ENCODE measurements around the gene ROR1. TPM values are rescaled to one million over a fixed set of nuclear protein-coding genes. Genes with fewer than 3 reads are reported as not detected.

Gene ROR1
- total RNA-seq, 1 experiment from 2014 or later: 56.3 TPM

- Mint-ChIP-seq H3K4me3 (no peak overlapping the region), H3K4me1 (peaks cover 87% of the 10 kb centered on the region), H3K36me3 (no peaks in the 10 kb centered on the region), H3K27me3 (ENCODE audit: low read depth) (no peaks in the 10 kb centered on the region), H3K27ac (no peak overlapping the region), H3K9me3 (no peaks in the 10 kb centered on the region)
- ATAC-seq (no peak), DNase-seq (ENCODE audit: low spot score) (no peak)
- TF ChIP-seq NR3C1 (CRISPR knock-in tag; conservative IDR thresholded peaks at IDR 0.05; ENCODE audit: low read depth) (no peak), SMAD3 (CRISPR knock-in tag; IDR thresholded peaks at IDR 0.05; ENCODE audit: borderline replicate concordance) (no peak), GABPB1 (CRISPR knock-in tag; IDR thresholded peaks at IDR 0.05) (no peak)
- TF ChIP-seq, protein P1, sequence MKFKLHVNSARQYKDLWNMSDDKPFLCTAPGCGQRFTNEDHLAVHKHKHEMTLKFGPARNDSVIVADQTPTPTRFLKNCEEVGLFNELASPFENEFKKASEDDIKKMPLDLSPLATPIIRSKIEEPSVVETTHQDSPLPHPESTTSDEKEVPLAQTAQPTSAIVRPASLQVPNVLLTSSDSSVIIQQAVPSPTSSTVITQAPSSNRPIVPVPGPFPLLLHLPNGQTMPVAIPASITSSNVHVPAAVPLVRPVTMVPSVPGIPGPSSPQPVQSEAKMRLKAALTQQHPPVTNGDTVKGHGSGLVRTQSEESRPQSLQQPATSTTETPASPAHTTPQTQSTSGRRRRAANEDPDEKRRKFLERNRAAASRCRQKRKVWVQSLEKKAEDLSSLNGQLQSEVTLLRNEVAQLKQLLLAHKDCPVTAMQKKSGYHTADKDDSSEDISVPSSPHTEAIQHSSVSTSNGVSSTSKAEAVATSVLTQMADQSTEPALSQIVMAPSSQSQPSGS (CRISPR knock-in tag; IDR thresholded peaks at IDR 0.05; ENCODE audit: borderline replicate concordance, low read depth): no peak
- TF ChIP-seq, protein P2, sequence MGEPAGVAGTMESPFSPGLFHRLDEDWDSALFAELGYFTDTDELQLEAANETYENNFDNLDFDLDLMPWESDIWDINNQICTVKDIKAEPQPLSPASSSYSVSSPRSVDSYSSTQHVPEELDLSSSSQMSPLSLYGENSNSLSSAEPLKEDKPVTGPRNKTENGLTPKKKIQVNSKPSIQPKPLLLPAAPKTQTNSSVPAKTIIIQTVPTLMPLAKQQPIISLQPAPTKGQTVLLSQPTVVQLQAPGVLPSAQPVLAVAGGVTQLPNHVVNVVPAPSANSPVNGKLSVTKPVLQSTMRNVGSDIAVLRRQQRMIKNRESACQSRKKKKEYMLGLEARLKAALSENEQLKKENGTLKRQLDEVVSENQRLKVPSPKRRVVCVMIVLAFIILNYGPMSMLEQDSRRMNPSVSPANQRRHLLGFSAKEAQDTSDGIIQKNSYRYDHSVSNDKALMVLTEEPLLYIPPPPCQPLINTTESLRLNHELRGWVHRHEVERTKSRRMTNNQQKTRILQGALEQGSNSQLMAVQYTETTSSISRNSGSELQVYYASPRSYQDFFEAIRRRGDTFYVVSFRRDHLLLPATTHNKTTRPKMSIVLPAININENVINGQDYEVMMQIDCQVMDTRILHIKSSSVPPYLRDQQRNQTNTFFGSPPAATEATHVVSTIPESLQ (CRISPR knock-in tag; IDR thresholded peaks at IDR 0.05): no peak
- TF ChIP-seq, protein P3, sequence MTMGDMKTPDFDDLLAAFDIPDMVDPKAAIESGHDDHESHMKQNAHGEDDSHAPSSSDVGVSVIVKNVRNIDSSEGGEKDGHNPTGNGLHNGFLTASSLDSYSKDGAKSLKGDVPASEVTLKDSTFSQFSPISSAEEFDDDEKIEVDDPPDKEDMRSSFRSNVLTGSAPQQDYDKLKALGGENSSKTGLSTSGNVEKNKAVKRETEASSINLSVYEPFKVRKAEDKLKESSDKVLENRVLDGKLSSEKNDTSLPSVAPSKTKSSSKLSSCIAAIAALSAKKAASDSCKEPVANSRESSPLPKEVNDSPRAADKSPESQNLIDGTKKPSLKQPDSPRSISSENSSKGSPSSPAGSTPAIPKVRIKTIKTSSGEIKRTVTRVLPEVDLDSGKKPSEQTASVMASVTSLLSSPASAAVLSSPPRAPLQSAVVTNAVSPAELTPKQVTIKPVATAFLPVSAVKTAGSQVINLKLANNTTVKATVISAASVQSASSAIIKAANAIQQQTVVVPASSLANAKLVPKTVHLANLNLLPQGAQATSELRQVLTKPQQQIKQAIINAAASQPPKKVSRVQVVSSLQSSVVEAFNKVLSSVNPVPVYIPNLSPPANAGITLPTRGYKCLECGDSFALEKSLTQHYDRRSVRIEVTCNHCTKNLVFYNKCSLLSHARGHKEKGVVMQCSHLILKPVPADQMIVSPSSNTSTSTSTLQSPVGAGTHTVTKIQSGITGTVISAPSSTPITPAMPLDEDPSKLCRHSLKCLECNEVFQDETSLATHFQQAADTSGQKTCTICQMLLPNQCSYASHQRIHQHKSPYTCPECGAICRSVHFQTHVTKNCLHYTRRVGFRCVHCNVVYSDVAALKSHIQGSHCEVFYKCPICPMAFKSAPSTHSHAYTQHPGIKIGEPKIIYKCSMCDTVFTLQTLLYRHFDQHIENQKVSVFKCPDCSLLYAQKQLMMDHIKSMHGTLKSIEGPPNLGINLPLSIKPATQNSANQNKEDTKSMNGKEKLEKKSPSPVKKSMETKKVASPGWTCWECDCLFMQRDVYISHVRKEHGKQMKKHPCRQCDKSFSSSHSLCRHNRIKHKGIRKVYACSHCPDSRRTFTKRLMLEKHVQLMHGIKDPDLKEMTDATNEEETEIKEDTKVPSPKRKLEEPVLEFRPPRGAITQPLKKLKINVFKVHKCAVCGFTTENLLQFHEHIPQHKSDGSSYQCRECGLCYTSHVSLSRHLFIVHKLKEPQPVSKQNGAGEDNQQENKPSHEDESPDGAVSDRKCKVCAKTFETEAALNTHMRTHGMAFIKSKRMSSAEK (CRISPR knock-in tag; IDR thresholded peaks at IDR 0.05; ENCODE audit: borderline replicate concordance): no peak
- POLR2A ChIA-PET: no interaction called here
- CTCF ChIA-PET: interaction anchor here (0.7 to 2.0 kb wide), 3 partner anchors 9 to 151 kb away, joined by 4 to 6 read pairs (median 4); no protein-coding TSS in a partner anchor
Observed at GRCh38 chr1:63843010-63843409, 69.2 kb downstream of the ROR1 start.

GRCh38 chr1:63843884-63844283 lies 70.1 kb downstream of the ROR1 start:
- POLR2A ChIA-PET: no interaction called here
- Mint-ChIP-seq H3K27me3 (ENCODE audit: low read depth) (no peaks in the 10 kb centered on the region), H3K4me1 (peaks cover 91% of the 10 kb centered on the region), H3K9me3 (no peaks in the 10 kb centered on the region), H3K36me3 (no peaks in the 10 kb centered on the region), H3K4me3 (no peak overlapping the region; the same call in 1 of the 2 replicates), H3K27ac (peak overlapping the region; percentile 35)
- DNase-seq (ENCODE audit: low spot score) (no peak), ATAC-seq (peak; percentile 78)
- TF ChIP-seq PRRX2 (CRISPR knock-in tag; IDR thresholded peaks at IDR 0.05): no peak
- TF ChIP-seq, protein P4, sequence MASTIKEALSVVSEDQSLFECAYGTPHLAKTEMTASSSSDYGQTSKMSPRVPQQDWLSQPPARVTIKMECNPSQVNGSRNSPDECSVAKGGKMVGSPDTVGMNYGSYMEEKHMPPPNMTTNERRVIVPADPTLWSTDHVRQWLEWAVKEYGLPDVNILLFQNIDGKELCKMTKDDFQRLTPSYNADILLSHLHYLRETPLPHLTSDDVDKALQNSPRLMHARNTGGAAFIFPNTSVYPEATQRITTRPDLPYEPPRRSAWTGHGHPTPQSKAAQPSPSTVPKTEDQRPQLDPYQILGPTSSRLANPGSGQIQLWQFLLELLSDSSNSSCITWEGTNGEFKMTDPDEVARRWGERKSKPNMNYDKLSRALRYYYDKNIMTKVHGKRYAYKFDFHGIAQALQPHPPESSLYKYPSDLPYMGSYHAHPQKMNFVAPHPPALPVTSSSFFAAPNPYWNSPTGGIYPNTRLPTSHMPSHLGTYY (CRISPR knock-in tag; IDR thresholded peaks at IDR 0.05): no peak
- TF ChIP-seq ESRRA (CRISPR knock-in tag; IDR thresholded peaks at IDR 0.05; ENCODE audit: borderline replicate concordance): no peak
- TF ChIP-seq ZNF263 (CRISPR knock-in tag; IDR thresholded peaks at IDR 0.05; ENCODE audit: low read depth): no peak
- TF ChIP-seq JUN (CRISPR knock-in tag; IDR thresholded peaks at IDR 0.05): no peak
- no peak for TF ChIP-seq NFYB (CRISPR knock-in tag; conservative IDR thresholded peaks at IDR 0.05; ENCODE audit: low read depth)
- TF ChIP-seq NFATC4 (CRISPR knock-in tag; IDR thresholded peaks at IDR 0.05): no peak
- TF ChIP-seq TP53 (CRISPR knock-in tag; IDR thresholded peaks at IDR 0.05): no peak; the same call in 1 of the 2 replicates
- TF ChIP-seq JAZF1 (CRISPR knock-in tag; IDR thresholded peaks at IDR 0.05): no peak
- TF ChIP-seq, protein P1 (CRISPR knock-in tag; IDR thresholded peaks at IDR 0.05; ENCODE audit: borderline replicate concordance, low read depth): no peak
- no peak for TF ChIP-seq GTF2I (CRISPR knock-in tag; conservative IDR thresholded peaks at IDR 0.05)
- TF ChIP-seq ZBTB21 (CRISPR knock-in tag; IDR thresholded peaks at IDR 0.05; ENCODE audit: borderline replicate concordance): no peak
- no peak for TF ChIP-seq SMAD3 (CRISPR knock-in tag; IDR thresholded peaks at IDR 0.05; ENCODE audit: borderline replicate concordance)
- TF ChIP-seq ATF1 (CRISPR knock-in tag; IDR thresholded peaks at IDR 0.05): no peak
- no peak for TF ChIP-seq AFF4 (CRISPR knock-in tag; IDR thresholded peaks at IDR 0.05; ENCODE audit: borderline replicate concordance)
- CTCF ChIA-PET: interaction anchor here (0.7 to 2.0 kb wide), 12 partner anchors 9 to 351 kb away, joined by 3 to 6 read pairs (median 4); no protein-coding TSS in a partner anchor
